HepG2 (cell line): ENCODE data around the gene ADORA3. TPM values are rescaled to one million over a fixed set of nuclear protein-coding genes. Genes with fewer than 3 reads are reported as not detected.

ENCODE experiments used
- ADNP ChIP-seq: sonication (generic); formaldehyde crosslinking; IDR thresholded peaks from 2 replicates; pipeline ENCODE4 v1.4.0; 2020; ENCODE audit warnings: missing genetic modification reagents
- ATF1 ChIP-seq: IDR thresholded peaks from 2 replicates; pipeline ENCODE4 v1.6.1; 2016; ENCODE audit warnings: mild to moderate bottlenecking, control low read depth
- HNRNPK ChIP-seq: fragments of 200-400 bp; formaldehyde crosslinking; IDR thresholded peaks from 2 replicates; pipeline ENCODE4 v1.6.1; 2018; ENCODE audit warnings: low read length, low read depth, moderate library complexity, mild to moderate bottlenecking; ENCODE audit not compliant: poor library complexity, severe bottlenecking
- HOXA7 ChIP-seq: sonication (generic); formaldehyde crosslinking; IDR thresholded peaks from 2 replicates; pipeline ENCODE4 v1.8.1; 2022; ENCODE audit warnings: mild to moderate bottlenecking, missing genetic modification reagents, moderate library complexity
- IRF1 ChIP-seq: sonication (generic); formaldehyde crosslinking; IDR thresholded peaks from 2 replicates; pipeline ENCODE4 v1.4.0; 2020; ENCODE audit warnings: low read depth, mild to moderate bottlenecking, missing genetic modification reagents
- KDM3A ChIP-seq: IDR thresholded peaks from 2 replicates; pipeline ENCODE4 v1.6.1; 2018; ENCODE audit warnings: low read depth, missing compliant biosample characterization
- KMT2A ChIP-seq: sonication (generic); formaldehyde crosslinking; IDR thresholded peaks from 2 replicates; pipeline ENCODE4 v1.4.0; 2020; ENCODE audit warnings: missing genetic modification reagents
- MAFF ChIP-seq: IDR thresholded peaks from 2 replicates; pipeline ENCODE4 v1.6.1; 2011; ENCODE audit warnings: low read depth, low read length, improper control_type of control experiment
- MED1 ChIP-seq: sonication (generic); formaldehyde crosslinking; IDR thresholded peaks from 2 replicates; pipeline ENCODE4 v1.4.0; 2020; ENCODE audit warnings: missing genetic modification reagents
- MIER2 ChIP-seq: IDR thresholded peaks from 2 replicates; pipeline ENCODE4 v1.6.1; 2016; ENCODE audit warnings: missing biosample characterization, missing genetic modification reagents
- NFE2 ChIP-seq: sonication (generic); formaldehyde crosslinking; IDR thresholded peaks from 2 replicates; pipeline ENCODE4 v1.4.0; 2020; ENCODE audit warnings: missing genetic modification reagents
- REPIN1 ChIP-seq: sonication (generic); formaldehyde crosslinking; IDR thresholded peaks from 2 replicates; pipeline ENCODE4 v1.8.0; 2022; ENCODE audit warnings: missing genetic modification reagents, low read depth, mild to moderate bottlenecking, borderline replicate concordance
- SP4 ChIP-seq: sonication (generic); formaldehyde crosslinking; IDR thresholded peaks from 2 replicates; pipeline ENCODE4 v1.8.1; 2023; ENCODE audit warnings: mild to moderate bottlenecking, missing genetic modification reagents
- SRF ChIP-seq: IDR thresholded peaks from 2 replicates; pipeline ENCODE4 v1.6.1; 2011; ENCODE audit warnings: mild to moderate bottlenecking, low read depth, low read length, moderate library complexity
- SUZ12 ChIP-seq: fragments of 150-350 bp; IDR thresholded peaks from 2 replicates; pipeline ENCODE4 v1.6.1; 2014; ENCODE audit warnings: low read depth, low read length
- ZBTB7A ChIP-seq: sonication (generic); formaldehyde crosslinking; IDR thresholded peaks from 2 replicates; pipeline ENCODE4 v1.8.0; 2022; ENCODE audit warnings: mild to moderate bottlenecking, missing genetic modification reagents
- ZNF337 ChIP-seq: sonication (generic); formaldehyde crosslinking; IDR thresholded peaks from 2 replicates; pipeline ENCODE4 v1.5.1; 2020; ENCODE audit warnings: missing genetic modification reagents, low read depth, mild to moderate bottlenecking, borderline replicate concordance
- ZNF713 ChIP-seq: sonication (generic); formaldehyde crosslinking; IDR thresholded peaks from 2 replicates; pipeline ENCODE4 v1.4.0; 2020; ENCODE audit warnings: mild to moderate bottlenecking, missing genetic modification reagents
- ZNF75D ChIP-seq: sonication (generic); formaldehyde crosslinking; IDR thresholded peaks from 2 replicates; pipeline ENCODE4 v1.8.1; 2023; ENCODE audit warnings: missing genetic modification reagents, mild to moderate bottlenecking, borderline replicate concordance
- ZNF773 ChIP-seq: sonication (generic); formaldehyde crosslinking; IDR thresholded peaks from 2 replicates; pipeline ENCODE4 v1.4.0; 2020; ENCODE audit warnings: missing genetic modification reagents, borderline replicate concordance
- ZUFSP ChIP-seq: sonication (generic); formaldehyde crosslinking; IDR thresholded peaks from 2 replicates; pipeline ENCODE4 v1.9.0; 2021; ENCODE audit warnings: missing genetic modification reagents, mild to moderate bottlenecking, borderline replicate concordance
- polyA plus RNA-seq, 8 experiments: library from polyadenylated mRNA; depleted of rRNA in 3 of 8; stranded (reverse) in 7 of 8; unstranded in 1 of 8; fragments of >200 nt; fragmentation: Illumina TruSeq in 4 of 8; extraction: Trizol in 4 of 8; gene quantifications; 2 replicates each; pipeline versions ENCODE4 v1.2.1 to v1.2.3, GENCODE V29; 2011 to 2016; ENCODE audit warnings: low read depth in 4 of 8, missing spikeins in 1 of 8, mixed read lengths in 1 of 8; ENCODE audit not compliant: insufficient read depth in 1 of 8
- total RNA-seq, 5 experiments: library from RNA; depleted of rRNA; stranded (reverse); fragments of >200 nt; fragmentation: Illumina TruSeq; extraction: Trizol; gene quantifications; 2 replicates each; pipeline ENCODE4 v1.2.3, GENCODE V29; 2016; ENCODE audit warnings: low read depth in 1 of 5
- TF ChIP-seq, protein P1 (sequence below): IDR thresholded peaks from 2 replicates; pipeline ENCODE4 v1.6.1; 2016; ENCODE audit warnings: mild to moderate bottlenecking
- TF ChIP-seq, protein P2 (sequence below): sonication (generic); formaldehyde crosslinking; IDR thresholded peaks from 2 replicates; pipeline ENCODE4 v1.8.0; 2022; ENCODE audit warnings: missing genetic modification reagents, low read depth, mild to moderate bottlenecking, borderline replicate concordance

Gene ADORA3
- total and polyA plus RNA-seq, 2 of the 13 experiments (the other 11 are each of a cell fraction or from before 2014, with no cell fraction given), result not detected

- TF ChIP-seq, protein P1, sequence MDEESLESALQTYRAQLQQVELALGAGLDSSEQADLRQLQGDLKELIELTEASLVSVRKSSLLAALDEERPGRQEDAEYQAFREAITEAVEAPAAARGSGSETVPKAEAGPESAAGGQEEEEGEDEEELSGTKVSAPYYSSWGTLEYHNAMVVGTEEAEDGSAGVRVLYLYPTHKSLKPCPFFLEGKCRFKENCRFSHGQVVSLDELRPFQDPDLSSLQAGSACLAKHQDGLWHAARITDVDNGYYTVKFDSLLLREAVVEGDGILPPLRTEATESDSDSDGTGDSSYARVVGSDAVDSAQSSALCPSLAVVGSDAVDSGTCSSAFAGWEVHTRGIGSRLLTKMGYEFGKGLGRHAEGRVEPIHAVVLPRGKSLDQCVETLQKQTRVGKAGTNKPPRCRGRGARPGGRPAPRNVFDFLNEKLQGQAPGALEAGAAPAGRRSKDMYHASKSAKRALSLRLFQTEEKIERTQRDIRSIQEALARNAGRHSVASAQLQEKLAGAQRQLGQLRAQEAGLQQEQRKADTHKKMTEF (CRISPR knock-in tag), result peak; percentile 70
- TF ChIP-seq ZNF75D (CRISPR knock-in tag) (no peak), IRF1 (CRISPR knock-in tag) (no peak), ATF1 (CRISPR knock-in tag) (no peak), SRF (peak; percentile 99), ZUFSP (CRISPR knock-in tag) (no peak), HNRNPK (no peak), MED1 (CRISPR knock-in tag) (peak; percentile 79), HOXA7 (no peak), REPIN1 (CRISPR knock-in tag) (peak; percentile 80; the same call in 1 of the 2 replicates), KDM3A (CRISPR knock-in tag) (0 out of 2 replicates have a peak, but pooled peaks have one; percentile 50), SUZ12 (no peak), ZBTB7A (CRISPR knock-in tag) (no peak), MAFF (peak; percentile 0; the same call in 1 of the 2 replicates), SP4 (no peak), MIER2 (CRISPR knock-in tag) (0 out of 2 replicates have a peak, but pooled peaks have one; percentile 26), ZNF337 (CRISPR knock-in tag) (no peak), ZNF713 (CRISPR knock-in tag) (no peak), KMT2A (0 out of 2 replicates have a peak, but pooled peaks have one; percentile 28), ZNF773 (CRISPR knock-in tag) (no peak), ADNP (CRISPR knock-in tag) (no peak), NFE2 (CRISPR knock-in tag) (no peak)
- TF ChIP-seq, protein P2, sequence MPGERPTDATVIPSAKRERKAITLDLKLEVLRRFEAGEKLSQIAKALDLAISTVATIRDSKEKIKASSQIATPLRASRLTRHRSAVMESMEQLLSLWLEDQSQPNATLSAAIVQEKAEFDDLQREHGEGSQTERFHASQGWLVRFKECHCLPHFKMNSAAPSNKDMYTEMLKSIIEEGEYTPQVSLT (CRISPR knock-in tag), result no peak
These were observed 32.1 kb upstream of the ADORA3 start (continued) for GRCh38 chr1:111535256-111536191.
